K562 (cell line): Measurements from ENCODE around the gene WBP1L. TPM values are rescaled to one million over a fixed set of nuclear protein-coding genes. Genes with fewer than 3 reads are reported as not detected.
A peak's percentile ranks its signal among the peaks of the same experiment; 100 is the strongest.

Source experiments
- ATAC-seq: fragments of 200-7000 bp; cut with Tn5 transposase; 3 replicates; pipeline ENCODE4 v1.9.1; 2020; ENCODE audit warnings: moderate library complexity
- BruUV-seq: library from RNA; stranded (reverse); fragments of 400-500 nt; replicated peaks from 2 replicates; lab custom pipeline; 2021; lab: Mats Ljungman, UMichigan
- CTCF ChIA-PET: fragments of 300-600 bp; formaldehyde crosslinking; extraction: SDS; loops from one replicate; lab custom pipeline; 2021; ENCODE audit warnings: low intra/inter-chr PET ratio; lab: Yijun Ruan, JAX
- POLR2A ChIA-PET: fragments of 300-600, 350-650 bp; sonication (Branson Sonifier 250); formaldehyde crosslinking; extraction: SDS; loops from one replicate; lab custom pipeline; 2021; ENCODE audit warnings: antibody characterized with exemption, inconsistent platforms; lab: Yijun Ruan, JAX
- DNase-seq, 4 experiments: peaks; one replicate each; pipeline versions ENCODE4 v3.0.0 to v3.0.0-alpha.2; 2011 to 2018; ENCODE audit warnings: low spot score in 3 of 4, mixed read lengths in 3 of 4; ENCODE audit errors: extremely low read depth in 1 of 4
- FAIRE-seq: peaks from 2 replicates; lab custom pipeline; 2011; peaks lifted over from hg19 to GRCh38; lab: Jason Lieb, UNC
- H2AFZ ChIP-seq: 2 replicates; pipeline ENCODE4 v1.6.0; 2011; ENCODE audit warnings: low read depth, low read length, control low read depth, inconsistent platforms
- H3K27ac ChIP-seq: fragments of 200-600 bp; 3 replicates; pipeline ENCODE4 v1.8.0; 2011; ENCODE audit warnings: low read depth, mild to moderate bottlenecking, control low read depth, inconsistent platforms, low read length, moderate library complexity, mixed read lengths; ENCODE audit errors: extremely low read depth
- H3K27me3 ChIP-seq, 2 experiments: fragments of 300-600 bp in 1 of 2; 2 replicates in 1 of 2; 3 replicates in 1 of 2; pipeline versions ENCODE4 v1.6.0 to v1.8.0; 2011; ENCODE audit warnings: inconsistent platforms in 2 of 2, low read length in 2 of 2, mild to moderate bottlenecking in 1 of 2, mixed read lengths in 1 of 2, moderate library complexity in 1 of 2; ENCODE audit not compliant: control insufficient read depth in 2 of 2, insufficient read depth in 2 of 2
- H3K36me3 ChIP-seq: fragments of 300-600 bp; 3 replicates; pipeline ENCODE4 v1.8.0; 2011; ENCODE audit warnings: mild to moderate bottlenecking, low read length, inconsistent platforms; ENCODE audit not compliant: control insufficient read depth, insufficient read depth
- H3K4me1 ChIP-seq, 2 experiments: fragments of 200-600 bp in 1 of 2; replicated peaks in 1 of 2; 2 replicates in 1 of 2; 3 replicates in 1 of 2; pipeline versions ENCODE4 v1.5.1 to v1.8.0; 2011; ENCODE audit warnings: inconsistent platforms in 2 of 2, low read length in 2 of 2, mild to moderate bottlenecking in 1 of 2, mixed read lengths in 1 of 2, moderate library complexity in 1 of 2; ENCODE audit not compliant: control insufficient read depth in 2 of 2, insufficient read depth in 2 of 2
- H3K4me2 ChIP-seq: 2 replicates; pipeline ENCODE4 v1.6.1; 2011; ENCODE audit warnings: low read length, control low read depth, inconsistent platforms, mixed read lengths; ENCODE audit not compliant: insufficient read depth
- H3K4me3 ChIP-seq: fragments of 200-600 bp; sonication (generic), shearing (Covaris generic); 2 replicates; pipeline ENCODE4 v1.5.1; 2016; ENCODE audit warnings: control low read depth, inconsistent platforms
- H3K79me2 ChIP-seq: fragments of 200-600 bp; 3 replicates; pipeline ENCODE4 v1.8.0; 2011; ENCODE audit warnings: low read length, inconsistent platforms; ENCODE audit not compliant: control insufficient read depth, insufficient read depth
- H3K9ac ChIP-seq, 2 experiments: 2 replicates each; pipeline versions ENCODE4 v1.6.0 to v1.6.1; 2011; ENCODE audit warnings: low read depth in 2 of 2, low read length in 2 of 2, control low read depth in 1 of 2, inconsistent platforms in 1 of 2, mild to moderate bottlenecking in 1 of 2, mixed read lengths in 1 of 2; ENCODE audit not compliant: insufficient read depth in 1 of 2
- H3K9me1 ChIP-seq: one replicate; pipeline ENCODE4 v1.6.0; 2011; ENCODE audit warnings: inconsistent platforms, mild to moderate bottlenecking, low read length, moderate library complexity; ENCODE audit not compliant: control insufficient read depth, insufficient read depth
- H3K9me3 ChIP-seq: replicated peaks from 2 replicates; pipeline ENCODE4 v1.5.1; 2011; ENCODE audit warnings: low read depth, low read length, inconsistent platforms; ENCODE audit not compliant: control insufficient read depth, insufficient read depth
- H4K20me1 ChIP-seq: replicated peaks from 2 replicates; pipeline ENCODE4 v1.6.1; 2011; ENCODE audit warnings: low read length, inconsistent platforms, mixed read lengths; ENCODE audit not compliant: control insufficient read depth, insufficient read depth
- ARHGAP35 ChIP-seq: fragments of 450-650 bp; IDR thresholded peaks from 2 replicates; pipeline ENCODE4 v1.6.1; 2018; ENCODE audit not compliant: partially characterized antibody
- PTRF ChIP-seq: fragments of 450-650 bp; IDR thresholded peaks from 2 replicates; pipeline ENCODE4 v1.6.1; 2016; ENCODE audit warnings: mild to moderate bottlenecking, missing genetic modification characterization, missing compliant biosample characterization
- RBM25 ChIP-seq: fragments of 200-400 bp; formaldehyde crosslinking; IDR thresholded peaks from 2 replicates; pipeline ENCODE4 v1.6.1; 2018; ENCODE audit warnings: low read length, low read depth, moderate library complexity; ENCODE audit not compliant: severe bottlenecking
- SNRNP70 ChIP-seq: fragments of 200-400 bp; formaldehyde crosslinking; optimal IDR thresholded peaks from 2 replicates; pipeline ENCODE3; 2017; ENCODE audit warnings: low read depth, low read length
- SP2 ChIP-seq: IDR thresholded peaks from 2 replicates; pipeline ENCODE4 v1.6.1; 2011; ENCODE audit warnings: mild to moderate bottlenecking, low read depth, low read length, moderate library complexity; ENCODE audit not compliant: poor library complexity, severe bottlenecking; ENCODE audit errors: extremely low read depth
- STAT5B ChIP-seq: fragments of 250-450 bp; sonication (Bioruptor Pico); IDR thresholded peaks from 2 replicates; pipeline ENCODE4 v1.8.0; 2021; ENCODE audit warnings: mild to moderate bottlenecking, inconsistent platforms
- TOE1 ChIP-seq, 2 experiments: fragments of 450-650 bp in 1 of 2; sonication (generic) in 1 of 2; formaldehyde crosslinking in 1 of 2; IDR thresholded peaks; 2 replicates each; pipeline versions ENCODE4 v1.7.1 to v1.8.0; 2016 to 2022; ENCODE audit warnings: borderline replicate concordance in 2 of 2, mild to moderate bottlenecking in 2 of 2, antibody characterized with exemption in 1 of 2, inconsistent platforms in 1 of 2, low read depth in 1 of 2, missing genetic modification reagents in 1 of 2, moderate library complexity in 1 of 2
- TSC22D4 ChIP-seq: fragments of 450-650 bp; IDR thresholded peaks from 2 replicates; pipeline ENCODE4 v1.6.1; 2016; ENCODE audit warnings: missing genetic modification characterization, missing biosample characterization, control low read depth
- ZNF12 ChIP-seq: sonication (generic); formaldehyde crosslinking; IDR thresholded peaks from 2 replicates; pipeline ENCODE4 v1.4.0; 2020; ENCODE audit warnings: mild to moderate bottlenecking, missing genetic modification reagents
- ZNF143 ChIP-seq: sonication (generic); formaldehyde crosslinking; IDR thresholded peaks from 2 replicates; pipeline ENCODE4 v1.9.0; 2022; ENCODE audit warnings: mild to moderate bottlenecking, missing genetic modification reagents
- ZNF436 ChIP-seq: fragments of 250-450, 450-650 bp; sonication (Bioruptor Pico); formaldehyde crosslinking; IDR thresholded peaks from 2 replicates; pipeline ENCODE4 v1.7.0; 2020; ENCODE audit warnings: mild to moderate bottlenecking
- WGBS: fragments of 100-300 bp; shearing (Covaris generic); methylation state at CpG from one replicate; pipeline ENCODE4 v1.1.6; 2016; ENCODE audit warnings: low coverage, mixed read lengths; ENCODE audit not compliant: insufficient coverage; ENCODE audit errors: missing lambda C conversion rate; 5-methylcytosine and 5-hydroxymethylcytosine counted together
- in situ Hi-C: fragments of 300-500 bp; cut with MboI; formaldehyde crosslinking; loops from 4 replicates; pipeline ENCODE4 v1.15.0; 2018; ENCODE audit warnings: inconsistent platforms, mixed read lengths
- intact Hi-C: fragments of 100-400 bp; cut with micrococcal nuclease; formaldehyde crosslinking; loops from 2 replicates; pipeline ENCODE4 v1.14.2; 2022
- polyA plus RNA-seq, 8 experiments: library from polyadenylated mRNA; depleted of rRNA in 4 of 8; stranded (reverse) in 5 of 8; unstranded in 3 of 8; fragments of >200 nt; fragmentation: Nextera tagmentation in 2 of 8; fragmentation: Illumina TruSeq in 1 of 8; extraction: Ambion mirVana in 2 of 8; extraction: Trizol in 1 of 8; gene quantifications; 2 replicates each; pipeline versions ENCODE4 v1.2.1 to v1.2.3, GENCODE V29; 2011 to 2014; ENCODE audit warnings: inconsistent platforms in 1 of 8, missing spikeins in 1 of 8
- total RNA-seq, 7 experiments: library from RNA; depleted of rRNA in 6 of 7; stranded (reverse); fragments of >200 nt in 6 of 7; fragmentation: Illumina TruSeq in 2 of 7; extraction: Trizol in 2 of 7; gene quantifications; 2 replicates each; pipeline versions ENCODE4 v1.2.1 to v1.2.3, GENCODE V29; 2011 to 2021; ENCODE audit warnings: low replicate concordance in 1 of 7
- TF ChIP-seq, protein P1 (sequence below): fragments of 250-450 bp; sonication (Bioruptor Pico); IDR thresholded peaks from 2 replicates; pipeline ENCODE4 v1.8.0; 2021; ENCODE audit warnings: moderate library complexity, mild to moderate bottlenecking, inconsistent platforms
- TF ChIP-seq, protein P2 (sequence below): fragments of 450-650 bp; IDR thresholded peaks from 2 replicates; pipeline ENCODE4 v1.6.1; 2016; ENCODE audit warnings: low read depth, mild to moderate bottlenecking, moderate library complexity
- TF ChIP-seq, protein P3 (sequence below): sonication (generic); formaldehyde crosslinking; IDR thresholded peaks from 2 replicates; pipeline ENCODE4 v1.9.0; 2022; ENCODE audit warnings: mild to moderate bottlenecking, missing genetic modification reagents

WBP1L gene
- total and polyA plus RNA-seq, 9 of the 15 experiments (the other 6 are each of a cell fraction or from before 2014, with no cell fraction given), result 3.2 to 14.4 (median 11.3) TPM

DNA sequence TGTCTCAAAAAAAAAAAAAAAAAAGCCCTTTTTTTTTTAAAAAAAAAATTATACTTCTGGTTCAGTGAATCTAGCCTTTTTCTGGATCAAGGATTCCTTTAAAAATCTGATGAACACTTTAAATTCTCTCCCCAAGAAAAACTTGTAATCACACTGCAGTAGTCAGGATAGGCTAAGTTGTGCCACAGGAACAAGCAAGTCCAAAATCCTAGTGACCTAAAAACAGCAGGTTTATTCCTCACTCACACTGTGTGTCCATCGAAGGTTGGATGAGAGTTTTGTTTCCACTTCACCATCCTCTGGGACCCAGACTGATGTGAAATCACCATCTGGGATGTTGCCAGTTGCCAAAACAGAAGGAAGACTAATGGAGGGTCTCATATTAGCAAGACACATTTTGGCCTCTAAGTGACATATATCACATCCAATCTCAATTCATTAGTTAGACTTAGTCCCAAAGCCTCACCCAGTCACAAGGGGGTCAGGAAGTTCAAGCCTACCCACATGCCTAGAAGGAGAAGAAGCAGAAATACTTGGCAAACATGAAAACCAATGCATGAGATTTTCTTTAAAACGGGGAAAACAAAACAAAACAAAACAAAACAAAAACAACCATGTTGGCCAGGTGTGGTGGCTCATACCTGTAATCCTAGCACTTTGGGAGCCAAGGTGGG is 60.8 kb downstream of the WBP1L start:
- WGBS, result 63% methylated on average over 2 of the region's 2 CpGs
- in situ Hi-C loops (no loop called here), intact Hi-C loops (no loop called here)
- H3K4me2 ChIP-seq, result no peak overlapping the region
- H4K20me1 ChIP-seq, result no peaks in the 10 kb centered on the region
- no peak overlapping the region for H3K9ac ChIP-seq
- no peaks in the 10 kb centered on the region; the same call in 1 of the 3 replicates for H3K79me2 ChIP-seq
- H3K36me3 ChIP-seq, result peaks cover 19% of the 10 kb centered on the region; the same call in 2 of the 3 replicates
- TF ChIP-seq SP2 (no peak), RBM25 (peak; percentile 28), ARHGAP35 (no peak), ZNF12 (CRISPR knock-in tag) (peak; percentile 99)
- TF ChIP-seq, all 486 proteins: peak for 2
- H2AFZ ChIP-seq, result no peak overlapping the region
- H3K9me3 ChIP-seq, result no peaks in the 10 kb centered on the region
- ChIA-PET POLR2A (no interaction called here), CTCF (no interaction called here)
- H3K4me3 ChIP-seq, result no peak overlapping the region
- H3K4me1 ChIP-seq, result peaks cover 0 to 13% of the 10 kb centered on the region in 2 experiments; a peak in 4 of 5 replicates
- no TSS peak for BruUV-seq
- no peak for FAIRE-seq
- H3K27ac ChIP-seq, result no peak overlapping the region
- ATAC-seq, result no peak
- no peaks in the 10 kb centered on the region for H3K9me1 ChIP-seq
- DNase-seq, result no peak
- no peaks in the 10 kb centered on the region for H3K27me3 ChIP-seq

DNA sequence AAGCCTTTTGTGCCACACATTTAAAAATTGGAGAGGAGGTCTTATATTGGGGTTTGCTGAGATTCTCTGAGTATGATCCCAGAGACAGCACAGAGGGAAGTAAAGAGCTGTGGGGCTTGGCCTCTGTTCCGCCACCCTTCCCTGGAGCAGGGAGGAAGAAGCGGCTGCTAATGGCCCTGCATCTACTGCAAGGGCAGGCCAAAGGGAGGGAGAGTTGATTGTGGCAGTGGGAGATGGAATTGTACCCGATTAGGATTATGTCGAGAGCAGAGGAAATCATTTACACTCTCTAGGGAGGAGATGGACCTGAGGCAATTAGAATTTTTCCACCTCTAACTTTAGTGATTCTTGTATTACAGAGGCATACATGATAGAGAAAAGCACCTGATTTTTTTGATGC is 64.6 kb downstream of the WBP1L start:
- Histone ChIP-seq H3K9me1 (no peaks in the 10 kb centered on the region), H3K4me2 (no peak overlapping the region), H3K9me3 (no peaks in the 10 kb centered on the region), H3K4me3 (no peak overlapping the region), H3K79me2 (no peaks in the 10 kb centered on the region; the same call in 2 of the 3 replicates), H3K36me3 (peaks cover 28% of the 10 kb centered on the region; the same call in 2 of the 3 replicates), H4K20me1 (no peaks in the 10 kb centered on the region), H2AFZ (no peak overlapping the region), H3K27ac (no peak overlapping the region; the same call in 2 of the 3 replicates), H3K27me3 (no peaks in the 10 kb centered on the region), H3K9ac (no peak overlapping the region), H3K4me1 (peaks cover 10 to 12% of the 10 kb centered on the region in 2 experiments)
- DNase-seq (no peak), FAIRE-seq (no peak), ATAC-seq (no peak)
- in situ Hi-C loops (no loop called here), intact Hi-C loops (no loop called here)
- POLR2A ChIA-PET, result interaction anchor here (0.6 kb wide), 1 partner anchor 45 kb away, joined by 3 read pairs; no protein-coding TSS in a partner anchor
- 30% methylated on average over 3 of the region's 4 CpGs for WGBS
- no TSS peak for BruUV-seq
- CTCF ChIA-PET, result no interaction called here
- TF ChIP-seq, protein P1, sequence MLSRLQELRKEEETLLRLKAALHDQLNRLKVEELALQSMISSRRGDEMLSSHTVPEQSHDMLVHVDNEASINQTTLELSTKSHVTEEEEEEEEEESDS (CRISPR knock-in tag), result no peak
- TF ChIP-seq ZNF436 (CRISPR knock-in tag) (no peak), TOE1 (IDR thresholded peaks at IDR 0.05; ENCODE audit: borderline replicate concordance) (no peak), TOE1 (CRISPR knock-in tag; IDR thresholded peaks at IDR 0.05; ENCODE audit: borderline replicate concordance, low read depth) (no peak), STAT5B (no peak), TSC22D4 (tag) (no peak), PTRF (tag) (no peak), ZNF143 (CRISPR knock-in tag) (no peak), SNRNP70 (no peak)
- TF ChIP-seq, protein P2, sequence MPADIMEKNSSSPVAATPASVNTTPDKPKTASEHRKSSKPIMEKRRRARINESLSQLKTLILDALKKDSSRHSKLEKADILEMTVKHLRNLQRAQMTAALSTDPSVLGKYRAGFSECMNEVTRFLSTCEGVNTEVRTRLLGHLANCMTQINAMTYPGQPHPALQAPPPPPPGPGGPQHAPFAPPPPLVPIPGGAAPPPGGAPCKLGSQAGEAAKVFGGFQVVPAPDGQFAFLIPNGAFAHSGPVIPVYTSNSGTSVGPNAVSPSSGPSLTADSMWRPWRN, result no peak
- TF ChIP-seq, protein P3, sequence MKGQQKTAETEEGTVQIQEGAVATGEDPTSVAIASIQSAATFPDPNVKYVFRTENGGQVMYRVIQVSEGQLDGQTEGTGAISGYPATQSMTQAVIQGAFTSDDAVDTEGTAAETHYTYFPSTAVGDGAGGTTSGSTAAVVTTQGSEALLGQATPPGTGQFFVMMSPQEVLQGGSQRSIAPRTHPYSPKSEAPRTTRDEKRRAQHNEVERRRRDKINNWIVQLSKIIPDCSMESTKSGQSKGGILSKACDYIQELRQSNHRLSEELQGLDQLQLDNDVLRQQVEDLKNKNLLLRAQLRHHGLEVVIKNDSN, result no peak
